ENCODE measurements around the gene SPNS2. TPM values are rescaled to one million over a fixed set of nuclear protein-coding genes. Genes with fewer than 3 reads are reported as not detected.

SPNS2 gene
- total RNA-seq, 5 donors from 2014 or later (not counting 1 experiment from before 2014, with no cell fraction given), result 0.30 to 0.75 (median 0.53) TPM

DNA sequence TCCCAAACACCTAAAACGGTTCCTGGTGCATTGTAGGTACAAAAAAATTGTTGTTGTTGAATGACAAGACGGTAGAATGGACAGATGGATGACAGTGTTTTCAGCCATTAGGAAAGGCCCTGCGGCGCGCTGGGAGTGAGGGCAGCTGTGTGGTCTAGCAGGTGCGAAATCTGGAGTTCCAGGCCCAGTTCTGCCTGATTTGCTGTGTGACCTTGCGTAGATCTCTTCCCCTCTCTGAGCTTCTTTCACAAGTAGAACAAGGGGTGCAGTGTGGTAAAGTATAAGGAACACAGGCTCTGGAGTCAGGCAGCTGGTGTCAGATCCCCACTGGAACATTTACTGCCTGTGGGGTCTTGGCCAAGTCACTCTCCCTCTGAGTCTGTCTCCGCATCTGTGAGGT is 25.3 kb downstream of the SPNS2 start:
- no peak overlapping the region for H3K4me3 ChIP-seq (ENCODE audit: control insufficient read depth in 1 of 2, extremely low read depth in 1 of 2, low read length in 1 of 2)
- H3K9me3 Mint-ChIP-seq, result no peaks in the 10 kb centered on the region
- H3K9me3 ChIP-seq, result no peaks in the 10 kb centered on the region
- H3K4me1 ChIP-seq (ENCODE audit: control insufficient read depth in 1 of 2, extremely low read depth in 1 of 2, insufficient read depth in 2 of 2, low read length in 2 of 2), result peaks cover 0 to 2% of the 10 kb centered on the region in 2 experiments
- no peak overlapping the region for H3K4me3 Mint-ChIP-seq
- H3K27ac ChIP-seq (ENCODE audit: low read length), result no peak overlapping the region
- H3K4me1 Mint-ChIP-seq, result no peaks in the 10 kb centered on the region
- ChIA-PET CTCF (no interaction called here), POLR2A (no interaction called here)
- ATAC-seq (replicated peaks in 1 of 4) (no peak), DNase-seq (no peak)
- H3K36me3 Mint-ChIP-seq, result no peaks in the 10 kb centered on the region
- H3K36me3 ChIP-seq (ENCODE audit: control insufficient read depth in 2 of 2, extremely low read depth in 1 of 2, insufficient read depth in 1 of 2, low read length in 1 of 2), result no peaks in the 10 kb centered on the region
- no peaks in the 10 kb centered on the region for H3K27me3 Mint-ChIP-seq
- H3K27ac Mint-ChIP-seq, result no peak overlapping the region
- 78% methylated on average over 6 of the region's 8 CpGs for WGBS (ENCODE audit: insufficient coverage)
- peaks cover 0 to 15% of the 10 kb centered on the region in 2 experiments for H3K27me3 ChIP-seq (replicated peaks in 1 of 2; ENCODE audit: control insufficient read depth in 2 of 2, extremely low read depth in 1 of 2, insufficient read depth in 2 of 2, low read length in 1 of 2)

DNA sequence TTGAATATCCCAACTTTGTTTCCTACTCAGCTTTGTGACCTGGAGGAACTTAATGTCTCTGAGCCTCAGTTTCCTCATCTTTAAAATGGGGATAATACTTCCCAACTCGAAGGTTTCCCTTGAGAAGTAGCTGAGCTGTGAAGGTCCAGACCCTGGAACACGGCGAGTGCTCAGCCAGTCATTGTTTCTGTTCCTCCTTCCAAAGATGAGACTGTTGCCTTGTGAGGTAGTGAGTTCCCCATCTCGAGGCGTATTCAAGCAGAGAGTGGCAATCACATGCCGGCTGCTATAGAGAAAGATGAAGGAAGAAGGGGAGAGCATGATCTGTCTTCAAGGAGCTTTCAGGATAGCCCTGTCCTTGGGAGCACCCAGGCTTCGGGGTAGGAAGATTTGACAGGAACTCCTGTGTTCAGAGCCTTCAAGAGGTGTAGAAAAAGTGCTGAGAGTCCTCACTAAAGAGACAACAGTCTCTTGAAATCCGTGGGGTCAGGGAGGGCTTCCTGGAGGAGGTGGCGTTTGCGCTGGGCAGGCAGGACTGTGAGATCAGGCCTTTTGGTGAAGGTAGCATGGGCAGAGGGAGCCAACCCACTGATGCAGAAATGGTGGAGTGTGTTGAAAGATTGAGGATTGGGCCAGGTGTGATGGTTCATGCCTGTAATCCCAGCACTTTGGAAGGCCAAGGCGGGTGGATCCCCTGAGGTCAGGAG is 27.2 kb downstream of the SPNS2 start:
- no peaks in the 10 kb centered on the region for H3K9me3 Mint-ChIP-seq
- H3K4me3 ChIP-seq (ENCODE audit: control insufficient read depth in 1 of 2, extremely low read depth in 1 of 2, low read length in 1 of 2), result no peak overlapping the region
- no peaks in the 10 kb centered on the region for H3K9me3 ChIP-seq
- ChIA-PET CTCF (no interaction called here), POLR2A (no interaction called here)
- H3K27ac ChIP-seq (ENCODE audit: low read length), result no peak overlapping the region
- no peak overlapping the region for H3K4me3 Mint-ChIP-seq
- peaks cover 0 to 2% of the 10 kb centered on the region in 2 experiments for H3K27me3 ChIP-seq (replicated peaks in 1 of 2; ENCODE audit: control insufficient read depth in 2 of 2, extremely low read depth in 1 of 2, insufficient read depth in 2 of 2, low read length in 1 of 2)
- WGBS (ENCODE audit: insufficient coverage), result 85% methylated on average over 8 of the region's 11 CpGs
- H3K36me3 Mint-ChIP-seq, result no peaks in the 10 kb centered on the region
- DNase-seq (no peak), ATAC-seq (replicated peaks in 1 of 4) (no peak)
- H3K27ac Mint-ChIP-seq, result no peak overlapping the region
- H3K4me1 Mint-ChIP-seq, result no peaks in the 10 kb centered on the region
- peaks cover 0 to 4% of the 10 kb centered on the region in 2 donors for H3K27me3 Mint-ChIP-seq
- no peaks in the 10 kb centered on the region for H3K36me3 ChIP-seq (ENCODE audit: control insufficient read depth in 2 of 2, extremely low read depth in 1 of 2, insufficient read depth in 1 of 2, low read length in 1 of 2)
- no peaks in the 10 kb centered on the region for H3K4me1 ChIP-seq (ENCODE audit: control insufficient read depth in 1 of 2, extremely low read depth in 1 of 2, insufficient read depth in 2 of 2, low read length in 2 of 2)

DNA sequence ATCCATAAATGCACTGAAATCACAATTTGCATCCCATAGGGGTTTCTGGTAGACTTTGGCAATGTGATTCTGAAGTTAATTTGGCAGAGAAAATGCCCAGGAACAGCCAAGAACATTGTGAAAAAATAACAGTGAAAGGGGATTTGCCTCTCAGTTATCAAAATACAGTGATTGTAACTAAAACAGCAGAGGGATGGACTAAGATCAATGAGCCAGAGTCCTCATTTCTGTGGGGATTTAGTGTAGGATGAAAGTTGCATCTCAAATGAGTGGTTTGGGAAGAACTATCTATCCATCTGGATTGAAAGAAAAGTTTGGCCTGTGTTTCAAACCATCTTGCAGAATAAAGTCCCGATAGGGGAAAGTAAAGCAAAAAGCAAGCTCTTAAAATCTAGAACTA is 28.5 kb downstream of the SPNS2 start:
- ChIA-PET POLR2A (no interaction called here), CTCF (interaction anchor here in 1 of 2 donors (0.7 kb wide), 1 partner anchor 31 kb away, joined by 3 read pairs; no protein-coding TSS in a partner anchor)
- Histone ChIP-seq H3K4me3 (ENCODE audit: control insufficient read depth in 1 of 2, extremely low read depth in 1 of 2, low read length in 1 of 2) (no peak overlapping the region), H3K9me3 (no peaks in the 10 kb centered on the region), H3K27ac (ENCODE audit: low read length) (no peak overlapping the region), H3K4me1 (ENCODE audit: control insufficient read depth in 1 of 2, extremely low read depth in 1 of 2, insufficient read depth in 2 of 2, low read length in 2 of 2) (no peaks in the 10 kb centered on the region), H3K27me3 (replicated peaks in 1 of 2; ENCODE audit: control insufficient read depth in 2 of 2, extremely low read depth in 1 of 2, insufficient read depth in 2 of 2, low read length in 1 of 2) (peaks cover 0 to 13% of the 10 kb centered on the region in 2 experiments), H3K36me3 (ENCODE audit: control insufficient read depth in 2 of 2, extremely low read depth in 1 of 2, insufficient read depth in 1 of 2, low read length in 1 of 2) (no peaks in the 10 kb centered on the region)
- DNase-seq (no peak), ATAC-seq (replicated peaks in 1 of 4) (no peak)
- Mint-ChIP-seq H3K4me1 (no peaks in the 10 kb centered on the region), H3K27ac (no peak overlapping the region), H3K4me3 (no peak overlapping the region), H3K27me3 (peaks cover 3 to 8% of the 10 kb centered on the region in 2 donors), H3K36me3 (no peaks in the 10 kb centered on the region), H3K9me3 (no peaks in the 10 kb centered on the region)
- no CpG with 5 or more reads among the region's 1 CpG for WGBS (ENCODE audit: insufficient coverage)

GRCh38 chr17:4527566-4528125 is 29.0 kb downstream of the SPNS2 start:
- POLR2A ChIA-PET, result no interaction called here
- Mint-ChIP-seq H3K27me3 (peaks cover 4 to 11% of the 10 kb centered on the region in 2 donors), H3K4me1 (no peaks in the 10 kb centered on the region), H3K27ac (no peak overlapping the region), H3K36me3 (no peaks in the 10 kb centered on the region), H3K9me3 (no peaks in the 10 kb centered on the region), H3K4me3 (no peak overlapping the region)
- Histone ChIP-seq H3K4me1 (ENCODE audit: control insufficient read depth in 1 of 2, extremely low read depth in 1 of 2, insufficient read depth in 2 of 2, low read length in 2 of 2) (no peaks in the 10 kb centered on the region), H3K9me3 (no peaks in the 10 kb centered on the region), H3K27ac (ENCODE audit: low read length) (no peak overlapping the region), H3K27me3 (replicated peaks in 1 of 2; ENCODE audit: control insufficient read depth in 2 of 2, extremely low read depth in 1 of 2, insufficient read depth in 2 of 2, low read length in 1 of 2) (peaks cover 0 to 16% of the 10 kb centered on the region in 2 experiments), H3K36me3 (ENCODE audit: control insufficient read depth in 2 of 2, extremely low read depth in 1 of 2, insufficient read depth in 1 of 2, low read length in 1 of 2) (no peaks in the 10 kb centered on the region), H3K4me3 (ENCODE audit: control insufficient read depth in 1 of 2, extremely low read depth in 1 of 2, low read length in 1 of 2) (no peak overlapping the region)
- ATAC-seq (replicated peaks in 1 of 4), result no peak
- CTCF ChIA-PET, result no interaction called here
- DNase-seq, result no peak
- WGBS (ENCODE audit: insufficient coverage), result 95% methylated on average over 7 of the region's 12 CpGs

DNA sequence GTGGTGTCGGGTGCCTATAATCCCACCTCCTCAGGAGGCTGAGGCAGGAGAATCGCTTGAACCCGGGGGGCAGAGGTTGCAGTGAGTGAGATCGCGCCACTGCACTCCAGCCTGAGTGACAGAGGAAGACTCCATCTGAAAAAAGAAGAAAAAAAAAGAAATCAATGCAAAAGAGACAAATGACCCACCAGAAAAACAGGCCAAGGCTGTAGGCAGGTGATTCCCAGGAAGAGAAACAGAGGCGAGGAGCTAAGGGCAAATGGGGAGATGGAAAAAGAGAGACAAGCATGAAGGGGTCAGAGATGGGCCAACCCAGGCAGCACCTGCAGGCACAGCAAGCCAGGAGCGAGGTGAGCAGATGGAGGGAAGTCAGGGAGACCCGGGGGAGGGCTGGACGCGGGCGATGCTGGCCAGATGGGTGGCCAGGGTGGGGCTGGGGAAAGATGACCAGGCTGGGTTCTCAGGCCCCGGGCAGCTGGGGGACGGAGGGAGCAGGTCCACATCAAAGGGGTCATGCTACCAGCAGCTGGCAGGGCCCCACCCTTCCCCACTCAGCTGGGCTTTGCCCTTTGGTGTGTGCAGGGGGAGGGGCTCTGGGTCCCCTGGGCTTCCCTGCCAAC is 31.0 kb downstream of the SPNS2 start:
- no peak overlapping the region for H3K27ac Mint-ChIP-seq
- CTCF ChIA-PET, result no interaction called here
- POLR2A ChIA-PET, result no interaction called here
- DNase-seq (no peak), ATAC-seq (replicated peaks in 1 of 4) (no peak)
- H3K4me3 Mint-ChIP-seq, result no peak overlapping the region
- no peak overlapping the region for H3K4me3 ChIP-seq (ENCODE audit: control insufficient read depth in 1 of 2, extremely low read depth in 1 of 2, low read length in 1 of 2)
- 86% methylated on average over 9 of the region's 13 CpGs for WGBS (ENCODE audit: insufficient coverage)
- no peaks in the 10 kb centered on the region for H3K36me3 ChIP-seq (ENCODE audit: control insufficient read depth in 2 of 2, extremely low read depth in 1 of 2, insufficient read depth in 1 of 2, low read length in 1 of 2)
- H3K36me3 Mint-ChIP-seq, result no peaks in the 10 kb centered on the region
- H3K9me3 ChIP-seq, result no peaks in the 10 kb centered on the region
- H3K4me1 Mint-ChIP-seq, result no peaks in the 10 kb centered on the region
- H3K27me3 Mint-ChIP-seq, result peaks cover 7 to 11% of the 10 kb centered on the region in 2 donors
- H3K27me3 ChIP-seq (replicated peaks in 1 of 2; ENCODE audit: control insufficient read depth in 2 of 2, extremely low read depth in 1 of 2, insufficient read depth in 2 of 2, low read length in 1 of 2), result peaks cover 0 to 35% of the 10 kb centered on the region in 2 experiments
- no peaks in the 10 kb centered on the region for H3K4me1 ChIP-seq (ENCODE audit: control insufficient read depth in 1 of 2, extremely low read depth in 1 of 2, insufficient read depth in 2 of 2, low read length in 2 of 2)
- no peak overlapping the region for H3K27ac ChIP-seq (ENCODE audit: low read length)
- H3K9me3 Mint-ChIP-seq, result no peaks in the 10 kb centered on the region

- ChIA-PET POLR2A (no interaction called here), CTCF (no interaction called here)
- peaks cover 0 to 5% (median 0%) of the 10 kb centered on the region in 3 donors for H3K4me1 Mint-ChIP-seq
- H3K4me1 ChIP-seq (ENCODE audit: control insufficient read depth in 1 of 2, extremely low read depth in 1 of 2, insufficient read depth in 2 of 2, low read length in 2 of 2), result no peaks in the 10 kb centered on the region
- H3K4me3 Mint-ChIP-seq, result no peak overlapping the region
- no peaks in the 10 kb centered on the region for H3K36me3 Mint-ChIP-seq
- no peaks in the 10 kb centered on the region for H3K36me3 ChIP-seq (ENCODE audit: control insufficient read depth in 2 of 2, extremely low read depth in 1 of 2, insufficient read depth in 1 of 2, low read length in 1 of 2)
- H3K4me3 ChIP-seq (ENCODE audit: control insufficient read depth in 1 of 2, extremely low read depth in 1 of 2, low read length in 1 of 2), result no peak overlapping the region
- no peaks in the 10 kb centered on the region for H3K9me3 ChIP-seq
- H3K27ac Mint-ChIP-seq, result no peak overlapping the region
- ATAC-seq (replicated peaks in 1 of 4), result no peak
- H3K27me3 Mint-ChIP-seq, result peaks cover 7 to 11% of the 10 kb centered on the region in 2 donors
- H3K9me3 Mint-ChIP-seq, result no peaks in the 10 kb centered on the region
- peaks cover 0 to 42% of the 10 kb centered on the region in 2 experiments for H3K27me3 ChIP-seq (replicated peaks in 1 of 2; ENCODE audit: control insufficient read depth in 2 of 2, extremely low read depth in 1 of 2, insufficient read depth in 2 of 2, low read length in 1 of 2)
- WGBS (ENCODE audit: insufficient coverage), result 81% methylated on average over 27 of the region's 30 CpGs
- DNase-seq, result no peak
- H3K27ac ChIP-seq (ENCODE audit: low read length), result no peak overlapping the region
These were observed 32.4 kb downstream of the SPNS2 start for GRCh38 chr17:4530799-4531730.
